ENCODE data around the gene HOXB5.

The HOXB5 gene

GRCh38 chr17:48571024-48571818, 22.4 kb downstream of the HOXB5 start:
- ATAC-seq (replicated peaks; ENCODE audit: extremely low read depth, poor library complexity, severe bottlenecking) (no peak), DNase-seq (ENCODE audit: low spot score in 2 of 2) (no peak)
- H3K4me3 Mint-ChIP-seq: no peak overlapping the region
- no peaks in the 10 kb centered on the region for H3K27me3 Mint-ChIP-seq
- peaks cover 9% of the 10 kb centered on the region for H3K36me3 Mint-ChIP-seq (ENCODE audit: insufficient read depth)
- H3K9me3 Mint-ChIP-seq: no peaks in the 10 kb centered on the region
- H3K4me1 Mint-ChIP-seq: peaks cover 11% of the 10 kb centered on the region
- H3K27ac Mint-ChIP-seq (ENCODE audit: low read depth): no peak overlapping the region

- no peaks in the 10 kb centered on the region for H3K27me3 Mint-ChIP-seq
- H3K4me1 Mint-ChIP-seq: peaks cover 11% of the 10 kb centered on the region
Measured at GRCh38 chr17:48570325-48571023, 23.1 kb downstream of the HOXB5 start.

GRCh38 chr17:48569674-48570324, 23.8 kb downstream of the HOXB5 start:
- H3K27ac Mint-ChIP-seq (ENCODE audit: low read depth): no peak overlapping the region
- peaks cover 9% of the 10 kb centered on the region for H3K36me3 Mint-ChIP-seq (ENCODE audit: insufficient read depth)
- H3K4me3 Mint-ChIP-seq: no peak overlapping the region
- no peak for ATAC-seq (replicated peaks; ENCODE audit: extremely low read depth, poor library complexity, severe bottlenecking)
- H3K27me3 Mint-ChIP-seq: no peaks in the 10 kb centered on the region
- H3K9me3 Mint-ChIP-seq: no peaks in the 10 kb centered on the region
- peaks cover 11% of the 10 kb centered on the region for H3K4me1 Mint-ChIP-seq
- DNase-seq (ENCODE audit: low spot score in 2 of 2): no peak

More at GRCh38 chr17:48570325-48571023, 23.1 kb downstream of the HOXB5 start:
- Mint-ChIP-seq H3K36me3 (ENCODE audit: insufficient read depth) (peaks cover 9% of the 10 kb centered on the region), H3K27ac (ENCODE audit: low read depth) (no peak overlapping the region), H3K9me3 (no peaks in the 10 kb centered on the region), H3K4me3 (no peak overlapping the region)
- no peak for DNase-seq (ENCODE audit: low spot score in 2 of 2)
- no peak for ATAC-seq (replicated peaks; ENCODE audit: extremely low read depth, poor library complexity, severe bottlenecking)

GRCh38 chr17:48569240-48569582, 24.4 kb downstream of the HOXB5 start:
- H3K4me3 Mint-ChIP-seq: no peak overlapping the region
- H3K4me1 Mint-ChIP-seq: peaks cover 11% of the 10 kb centered on the region
- H3K27me3 Mint-ChIP-seq: no peaks in the 10 kb centered on the region
- H3K27ac Mint-ChIP-seq (ENCODE audit: low read depth): no peak overlapping the region
- no peaks in the 10 kb centered on the region for H3K9me3 Mint-ChIP-seq
- peaks cover 9% of the 10 kb centered on the region for H3K36me3 Mint-ChIP-seq (ENCODE audit: insufficient read depth)
- DNase-seq (ENCODE audit: low spot score in 2 of 2) (no peak), ATAC-seq (replicated peaks; ENCODE audit: extremely low read depth, poor library complexity, severe bottlenecking) (no peak)

GRCh38 chr17:48568499-48569239, 24.9 kb downstream of the HOXB5 start:
- Mint-ChIP-seq H3K27me3 (no peaks in the 10 kb centered on the region), H3K4me3 (no peak overlapping the region), H3K9me3 (no peaks in the 10 kb centered on the region), H3K27ac (ENCODE audit: low read depth) (no peak overlapping the region), H3K36me3 (ENCODE audit: insufficient read depth) (peaks cover 9% of the 10 kb centered on the region), H3K4me1 (peaks cover 10% of the 10 kb centered on the region)
- no peak for ATAC-seq (replicated peaks; ENCODE audit: extremely low read depth, poor library complexity, severe bottlenecking)
- no peak for DNase-seq (ENCODE audit: low spot score in 2 of 2)

GRCh38 chr17:48567646-48568354, 25.8 kb downstream of the HOXB5 start:
- Mint-ChIP-seq H3K27me3 (no peaks in the 10 kb centered on the region), H3K4me1 (peaks cover 5% of the 10 kb centered on the region), H3K9me3 (no peaks in the 10 kb centered on the region), H3K36me3 (ENCODE audit: insufficient read depth) (peaks cover 9% of the 10 kb centered on the region), H3K4me3 (no peak overlapping the region), H3K27ac (ENCODE audit: low read depth) (no peak overlapping the region)
- ATAC-seq (replicated peaks; ENCODE audit: extremely low read depth, poor library complexity, severe bottlenecking): no peak
- DNase-seq (ENCODE audit: low spot score in 2 of 2): no peak

GRCh38 chr17:48567209-48567608, 26.4 kb downstream of the HOXB5 start:
- H3K27me3 Mint-ChIP-seq: no peaks in the 10 kb centered on the region

GRCh38 chr17:48566717-48567116, 26.9 kb downstream of the HOXB5 start:
- no peak overlapping the region for H3K4me3 Mint-ChIP-seq
- ATAC-seq (replicated peaks; ENCODE audit: extremely low read depth, poor library complexity, severe bottlenecking): no peak
- no peak for DNase-seq (ENCODE audit: low spot score in 2 of 2)
- no peaks in the 10 kb centered on the region for H3K27me3 Mint-ChIP-seq
- H3K4me1 Mint-ChIP-seq: peaks cover 8% of the 10 kb centered on the region
- no peak overlapping the region for H3K27ac Mint-ChIP-seq (ENCODE audit: low read depth)
- H3K36me3 Mint-ChIP-seq (ENCODE audit: insufficient read depth): peaks cover 9% of the 10 kb centered on the region
- H3K9me3 Mint-ChIP-seq: no peaks in the 10 kb centered on the region

More at GRCh38 chr17:48567209-48567608, 26.4 kb downstream of the HOXB5 start:
- Mint-ChIP-seq H3K4me1 (peaks cover 5% of the 10 kb centered on the region), H3K27ac (ENCODE audit: low read depth) (no peak overlapping the region), H3K4me3 (no peak overlapping the region), H3K9me3 (no peaks in the 10 kb centered on the region), H3K36me3 (ENCODE audit: insufficient read depth) (peaks cover 9% of the 10 kb centered on the region)
- DNase-seq (ENCODE audit: low spot score in 2 of 2): no peak
- no peak for ATAC-seq (replicated peaks; ENCODE audit: extremely low read depth, poor library complexity, severe bottlenecking)

- peaks cover 13% of the 10 kb centered on the region for H3K4me1 Mint-ChIP-seq
- ATAC-seq (replicated peaks; ENCODE audit: extremely low read depth, poor library complexity, severe bottlenecking) (no peak), DNase-seq (ENCODE audit: low spot score in 2 of 2) (no peak)
- H3K27me3 Mint-ChIP-seq: no peaks in the 10 kb centered on the region
- no peak overlapping the region for H3K27ac Mint-ChIP-seq (ENCODE audit: low read depth)
- H3K4me3 Mint-ChIP-seq: no peak overlapping the region
- peaks cover 4% of the 10 kb centered on the region for H3K36me3 Mint-ChIP-seq (ENCODE audit: insufficient read depth)
- no peaks in the 10 kb centered on the region for H3K9me3 Mint-ChIP-seq
Measured at GRCh38 chr17:48565925-48566710, 27.5 kb downstream of the HOXB5 start.

GRCh38 chr17:48565022-48565554, 28.5 kb downstream of the HOXB5 start:
- Mint-ChIP-seq H3K4me3 (no peak overlapping the region), H3K9me3 (no peaks in the 10 kb centered on the region), H3K27ac (ENCODE audit: low read depth) (no peak overlapping the region), H3K27me3 (no peaks in the 10 kb centered on the region), H3K36me3 (ENCODE audit: insufficient read depth) (peaks cover 4% of the 10 kb centered on the region), H3K4me1 (peaks cover 13% of the 10 kb centered on the region)
- DNase-seq (ENCODE audit: low spot score in 2 of 2) (no peak), ATAC-seq (replicated peaks; ENCODE audit: extremely low read depth, poor library complexity, severe bottlenecking) (no peak)

Measured in central memory CD8-positive, alpha-beta T cell (primary cell).